Endothelial cell of umbilical vein (primary cell): ENCODE data around the gene LSM14A. TPM values are rescaled to one million over a fixed set of nuclear protein-coding genes. Genes with fewer than 3 reads are reported as not detected.

Experiments
- BruUV-seq: library from RNA; stranded (reverse); fragments of 400-500 nt; replicated peaks from 2 replicates; lab custom pipeline; 2021; lab: Mats Ljungman, UMichigan
- CTCF ChIA-PET: fragments of 300-600, 350-600 bp; sonication (Branson Sonifier 250); formaldehyde crosslinking; loops from one replicate; lab custom pipeline; 2021; ENCODE audit warnings: antibody characterized with exemption, inconsistent platforms; lab: Charles Lee
- POLR2A ChIA-PET: fragments of 300-600, 350-600 bp; sonication (Branson Sonifier 250); formaldehyde crosslinking; loops from one replicate; lab custom pipeline; 2021; ENCODE audit warnings: antibody characterized with exemption, inconsistent platforms; lab: Charles Lee
- DNase-seq: peaks from one replicate; pipeline ENCODE4 v3.0.0-alpha.2; 2011; ENCODE audit warnings: low read depth, low spot score
- FAIRE-seq: peaks from 2 replicates; lab custom pipeline; 2011; peaks lifted over from hg19 to GRCh38; lab: Jason Lieb, UNC
- H2AFZ ChIP-seq: 2 replicates; pipeline ENCODE4 v1.6.0; 2012; ENCODE audit warnings: low read depth, low read length, control low read depth, inconsistent platforms
- H3K27ac ChIP-seq: 2 replicates; pipeline ENCODE4 v1.5.1; 2011; ENCODE audit warnings: low read depth, mild to moderate bottlenecking, control low read depth, low read length, moderate library complexity; ENCODE audit not compliant: insufficient read depth
- H3K27me3 ChIP-seq, 2 experiments: 2 replicates each; pipeline versions ENCODE4 v1.6.0 to v1.6.1; 2011; ENCODE audit warnings: low read length in 2 of 2, mixed read lengths in 1 of 2; ENCODE audit not compliant: control insufficient read depth in 2 of 2, insufficient read depth in 2 of 2
- H3K36me3 ChIP-seq, 2 experiments: 2 replicates in 1 of 2; 3 replicates in 1 of 2; pipeline ENCODE4 v1.5.1; 2011; ENCODE audit warnings: low read length in 2 of 2, mild to moderate bottlenecking in 1 of 2, moderate library complexity in 1 of 2; ENCODE audit not compliant: control insufficient read depth in 2 of 2, insufficient read depth in 2 of 2; ENCODE audit errors: extremely low read depth in 1 of 2
- H3K4me1 ChIP-seq: 3 replicates; pipeline ENCODE4 v1.5.1; 2011; ENCODE audit warnings: mild to moderate bottlenecking, low read length; ENCODE audit not compliant: control insufficient read depth, insufficient read depth; ENCODE audit errors: extremely low read depth
- H3K4me2 ChIP-seq: 2 replicates; pipeline ENCODE4 v1.6.1; 2011; ENCODE audit warnings: low read length, control low read depth, mixed read lengths; ENCODE audit not compliant: insufficient read depth
- H3K4me3 ChIP-seq, 3 experiments: fragments of 200-600 bp in 1 of 3; sonication (generic), shearing (Covaris generic) in 1 of 3; replicated peaks in 1 of 3; 2 replicates each; pipeline ENCODE4 v1.5.1; 2011 to 2016; ENCODE audit warnings: control low read depth in 3 of 3, low read length in 3 of 3, mild to moderate bottlenecking in 2 of 3, inconsistent platforms in 1 of 3, low read depth in 1 of 3, moderate library complexity in 1 of 3; ENCODE audit not compliant: insufficient read depth in 1 of 3
- H3K79me2 ChIP-seq: 2 replicates; pipeline ENCODE4 v1.6.0; 2012; ENCODE audit warnings: low read length, inconsistent platforms; ENCODE audit not compliant: control insufficient read depth, insufficient read depth
- H3K9ac ChIP-seq: replicated peaks from 2 replicates; pipeline ENCODE3; 2011; ENCODE audit warnings: low read length, control low read depth; ENCODE audit not compliant: insufficient read depth; ENCODE audit errors: extremely low read depth
- H3K9me1 ChIP-seq: replicated peaks from 3 replicates; pipeline ENCODE4 v1.6.0; 2011; ENCODE audit warnings: mild to moderate bottlenecking, low read length; ENCODE audit not compliant: control insufficient read depth, insufficient read depth; ENCODE audit errors: extremely low read depth
- H3K9me3 ChIP-seq: replicated peaks from 2 replicates; pipeline ENCODE4 v1.5.1; 2012; ENCODE audit warnings: low read length, inconsistent platforms; ENCODE audit not compliant: control insufficient read depth, insufficient read depth
- H4K20me1 ChIP-seq: replicated peaks from 2 replicates; pipeline ENCODE3; 2011; ENCODE audit warnings: mild to moderate bottlenecking, low read length; ENCODE audit not compliant: control insufficient read depth, insufficient read depth; ENCODE audit errors: extremely low read depth
- EZH2 ChIP-seq: IDR thresholded peaks from 2 replicates; pipeline ENCODE4 v1.6.1; 2012; ENCODE audit warnings: borderline replicate concordance, low read depth, mild to moderate bottlenecking, moderate library complexity, low read length, inconsistent platforms; ENCODE audit not compliant: severe bottlenecking
- GATA2 ChIP-seq: IDR thresholded peaks from 2 replicates; pipeline ENCODE4 v1.7.0; 2011; ENCODE audit warnings: low read depth, mild to moderate bottlenecking, moderate library complexity, mixed read lengths, low read length; ENCODE audit not compliant: insufficient read length, insufficient read depth
- MAX ChIP-seq: IDR thresholded peaks from 2 replicates; pipeline ENCODE4 v1.6.1; 2011; ENCODE audit not compliant: insufficient read depth, insufficient read length
- MYC ChIP-seq: IDR thresholded peaks from one replicate; pipeline ENCODE4 v1.6.1; 2011; ENCODE audit warnings: mild to moderate bottlenecking, low read depth, low read length
- POLR2AphosphoS5 ChIP-seq: IDR thresholded peaks from 2 replicates; pipeline ENCODE4 v1.6.1; 2012; ENCODE audit warnings: low read depth, mild to moderate bottlenecking, control low read depth, low read length, moderate library complexity; ENCODE audit not compliant: insufficient read depth
- dilution Hi-C: fragments of 300-500 bp; cut with MboI; formaldehyde crosslinking; loops from one replicate; pipeline ENCODE4 v1.15.0; 2019; ENCODE audit warnings: low sequenced_read_pairs; ENCODE audit not compliant: extremely low pct_ligation_motif_present
- intact Hi-C: fragments of 100-400 bp; cut with micrococcal nuclease; formaldehyde crosslinking; loops from one replicate; pipeline ENCODE4 v1.10.0; 2022
- polyA plus RNA-seq, 4 experiments: library from polyadenylated mRNA; depleted of rRNA in 3 of 4; stranded (reverse) in 3 of 4; unstranded in 1 of 4; fragments of >200 nt; gene quantifications; 2 replicates each; pipeline versions ENCODE4 v1.2.1 to v1.2.3, GENCODE V29; 2011 to 2012; ENCODE audit warnings: missing spikeins in 1 of 4
- total RNA-seq: library from RNA; stranded (reverse); gene quantifications from 2 replicates; pipeline ENCODE4 v1.2.3, GENCODE V29; 2021
- TF ChIP-seq, protein P1 (sequence below), 2 donors: IDR thresholded peaks; 1 replicate in 1 of 2; 2 replicates in 1 of 2; pipeline ENCODE4 v1.5.1; 2011; ENCODE audit warnings: low read length in 2 of 2, mild to moderate bottlenecking in 2 of 2, moderate library complexity in 2 of 2, control low read depth in 1 of 2, inconsistent platforms in 1 of 2, low read depth in 1 of 2; ENCODE audit not compliant: insufficient read depth in 1 of 2; ENCODE audit errors: extremely low read depth in 1 of 2

The LSM14A gene
- total and polyA plus RNA-seq, 2 donors (not counting 3 experiments of a cell fraction or from before 2014, with no cell fraction given): 96.7 to 122 TPM

GRCh38 chr19:34269081-34269480, 96.8 kb downstream of the LSM14A start:
- no TSS peak for BruUV-seq
- POLR2A ChIA-PET: no interaction called here
- Histone ChIP-seq H3K9me3 (no peaks in the 10 kb centered on the region), H3K4me1 (peaks cover 70% of the 10 kb centered on the region), H3K79me2 (peaks cover 71% of the 10 kb centered on the region), H3K9me1 (no peaks in the 10 kb centered on the region), H3K4me3 (no peak overlapping the region), H3K36me3 (no peaks in the 10 kb centered on the region), H3K4me2 (peak overlapping the region; percentile 57), H2AFZ (peak overlapping the region; percentile 4), H3K9ac (peak overlapping the region; percentile 96), H4K20me1 (no peaks in the 10 kb centered on the region), H3K27me3 (no peaks in the 10 kb centered on the region), H3K27ac (peak overlapping the region; percentile 100)
- CTCF ChIA-PET: interaction anchor here (0.6 to 3.0 kb wide), 5 partner anchors 11 to 67 kb away, joined by 3 to 9 read pairs (median 3); no protein-coding TSS in a partner anchor
- TF ChIP-seq, protein P1, sequence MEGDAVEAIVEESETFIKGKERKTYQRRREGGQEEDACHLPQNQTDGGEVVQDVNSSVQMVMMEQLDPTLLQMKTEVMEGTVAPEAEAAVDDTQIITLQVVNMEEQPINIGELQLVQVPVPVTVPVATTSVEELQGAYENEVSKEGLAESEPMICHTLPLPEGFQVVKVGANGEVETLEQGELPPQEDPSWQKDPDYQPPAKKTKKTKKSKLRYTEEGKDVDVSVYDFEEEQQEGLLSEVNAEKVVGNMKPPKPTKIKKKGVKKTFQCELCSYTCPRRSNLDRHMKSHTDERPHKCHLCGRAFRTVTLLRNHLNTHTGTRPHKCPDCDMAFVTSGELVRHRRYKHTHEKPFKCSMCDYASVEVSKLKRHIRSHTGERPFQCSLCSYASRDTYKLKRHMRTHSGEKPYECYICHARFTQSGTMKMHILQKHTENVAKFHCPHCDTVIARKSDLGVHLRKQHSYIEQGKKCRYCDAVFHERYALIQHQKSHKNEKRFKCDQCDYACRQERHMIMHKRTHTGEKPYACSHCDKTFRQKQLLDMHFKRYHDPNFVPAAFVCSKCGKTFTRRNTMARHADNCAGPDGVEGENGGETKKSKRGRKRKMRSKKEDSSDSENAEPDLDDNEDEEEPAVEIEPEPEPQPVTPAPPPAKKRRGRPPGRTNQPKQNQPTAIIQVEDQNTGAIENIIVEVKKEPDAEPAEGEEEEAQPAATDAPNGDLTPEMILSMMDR (IDR thresholded peaks at IDR 0.05; ENCODE audit: extremely low read depth in 1 of 2, insufficient read depth in 1 of 2, low read depth in 1 of 2, low read length in 2 of 2): no peak
- peak; percentile 74 for TF ChIP-seq GATA2
- TF ChIP-seq EZH2: no peak
- no peak for TF ChIP-seq MAX
- peak; percentile 30 for TF ChIP-seq POLR2AphosphoS5
- no peak for TF ChIP-seq MYC
- peak; percentile 51 for DNase-seq
- no peak for FAIRE-seq
- dilution Hi-C loops (loop anchor here (10.0 kb wide), 1 partner anchor 56 kb away; no protein-coding TSS in a partner anchor), intact Hi-C loops (no loop called here)
